Aorta (tissue), 5 donors: ENCODE data around the gene RNASE2. TPM values are rescaled to one million over a fixed set of nuclear protein-coding genes. Genes with fewer than 3 reads are reported as not detected.

Experiments used
- ATAC-seq: fragments of 200-7000 bp; cut with Tn5 transposase; one replicate; pipeline ENCODE4 v1.9.1; 2022; ENCODE audit warnings: moderate library complexity; ENCODE audit not compliant: low FRiP score
- DNase-seq, 2 donors: peaks; one replicate each; pipeline ENCODE4 v3.0.0-alpha.2; 2020
- H3K27ac ChIP-seq, 2 donors: one replicate each; pipeline ENCODE4 v1.5.1; 2013; ENCODE audit warnings: low read length in 2 of 2, mild to moderate bottlenecking in 2 of 2, moderate library complexity in 2 of 2, control low read depth in 1 of 2, inconsistent platforms in 1 of 2, low read depth in 1 of 2
- H3K27me3 ChIP-seq, 2 donors: one replicate each; pipeline ENCODE4 v1.6.1; 2013; ENCODE audit warnings: control low read depth in 1 of 2, low read length in 1 of 2, mild to moderate bottlenecking in 1 of 2, moderate library complexity in 1 of 2; ENCODE audit not compliant: insufficient read depth in 2 of 2, control insufficient read depth in 1 of 2
- H3K36me3 ChIP-seq, 2 donors: one replicate each; pipeline ENCODE4 v1.6.1; 2013; ENCODE audit warnings: control low read depth in 1 of 2, low read length in 1 of 2, mild to moderate bottlenecking in 1 of 2; ENCODE audit not compliant: insufficient read depth in 2 of 2, control insufficient read depth in 1 of 2
- H3K4me1 ChIP-seq, 2 donors: one replicate each; pipeline ENCODE4 v1.6.1; 2013; ENCODE audit warnings: low read length in 2 of 2, control low read depth in 1 of 2, mild to moderate bottlenecking in 1 of 2, moderate library complexity in 1 of 2; ENCODE audit not compliant: insufficient read depth in 2 of 2, control insufficient read depth in 1 of 2
- H3K4me3 ChIP-seq, 2 donors: one replicate each; pipeline ENCODE4 v1.5.1; 2013; ENCODE audit warnings: low read length in 2 of 2, control low read depth in 1 of 2, mild to moderate bottlenecking in 1 of 2
- H3K9me3 ChIP-seq: one replicate; pipeline ENCODE4 v1.6.1; 2013; ENCODE audit warnings: mild to moderate bottlenecking, low read length; ENCODE audit not compliant: control insufficient read depth
- WGBS, 2 donors: extraction: QIAGEN DNeasy Blood & Tissue Kit; methylation state at CpG; one replicate each; pipeline ENCODE4 v1.1.7; 2013; 5-methylcytosine and 5-hydroxymethylcytosine counted together
- intact Hi-C, 2 donors: fragments of 100-400 bp; cut with DNase I; formaldehyde crosslinking; loops; one replicate each; pipeline versions ENCODE4 v1.14.2 to v1.15.0; 2022
- polyA plus RNA-seq, 2 donors: library from polyadenylated mRNA; stranded (reverse); fragments of 200-250 nt; gene quantifications; one replicate each; pipeline ENCODE4 v1.2.3, GENCODE V29; 2013
- total RNA-seq, 2 donors: library from RNA; stranded (reverse); fragmentation: NEBNext Ultra II Directional; extraction: Animal tissue kit (Norgen Biotek cat#: 25700); gene quantifications; one replicate each; pipeline ENCODE4 v1.2.1, GENCODE V29; 2021
- donor health status: healthy with polysubstance abuse.
- donor health status: Bipolar disorder and iron deficiency.
- donor health status: DM: no; HTN: no; CAD: no.
- donor health status: DM: no; HTN: no; CAD: no.
- donor health status: DM: yes; HTN: yes; CAD: no.

The RNASE2 gene
- total and polyA plus RNA-seq, 4 donors: 2.8 to 5.8 (median 3.9) TPM

DNA sequence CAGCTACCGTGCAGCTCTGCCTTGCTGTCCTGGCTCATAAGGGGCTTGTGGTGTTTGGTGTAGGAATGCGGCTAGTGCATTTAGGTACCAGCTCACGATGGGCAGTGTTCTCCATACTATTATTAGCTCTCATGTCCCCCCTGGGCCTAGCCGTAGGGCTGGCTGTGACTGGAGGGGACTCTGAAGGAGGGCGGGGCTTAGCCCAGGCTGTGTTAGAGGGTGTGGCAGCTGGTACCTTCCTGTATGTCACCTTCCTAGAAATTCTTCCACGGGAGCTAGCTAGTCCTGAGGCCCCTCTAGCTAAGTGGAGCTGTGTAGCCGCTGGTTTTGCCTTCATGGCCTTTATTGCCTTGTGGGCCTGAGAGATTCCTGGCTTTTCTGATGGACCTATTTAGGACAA is 45.9 kb downstream of the RNASE2 start:
- 67 to 72% methylated on average over 7 of the region's 7 CpGs for WGBS, 2 donors
- no peaks in the 10 kb centered on the region for H3K4me1 ChIP-seq
- no peaks in the 10 kb centered on the region for H3K9me3 ChIP-seq
- H3K4me3 ChIP-seq: no peak overlapping the region
- no peaks in the 10 kb centered on the region for H3K27me3 ChIP-seq
- intact Hi-C loops: loop anchor here in 1 of 2 donors (5.0 kb wide), 1 partner anchor 41 kb away; the partner anchor contains the start of gene RNASE7
- ATAC-seq: no peak
- DNase-seq: no peak
- H3K36me3 ChIP-seq: peaks cover 0 to 3% of the 10 kb centered on the region in 2 donors
- no peak overlapping the region for H3K27ac ChIP-seq

DNA sequence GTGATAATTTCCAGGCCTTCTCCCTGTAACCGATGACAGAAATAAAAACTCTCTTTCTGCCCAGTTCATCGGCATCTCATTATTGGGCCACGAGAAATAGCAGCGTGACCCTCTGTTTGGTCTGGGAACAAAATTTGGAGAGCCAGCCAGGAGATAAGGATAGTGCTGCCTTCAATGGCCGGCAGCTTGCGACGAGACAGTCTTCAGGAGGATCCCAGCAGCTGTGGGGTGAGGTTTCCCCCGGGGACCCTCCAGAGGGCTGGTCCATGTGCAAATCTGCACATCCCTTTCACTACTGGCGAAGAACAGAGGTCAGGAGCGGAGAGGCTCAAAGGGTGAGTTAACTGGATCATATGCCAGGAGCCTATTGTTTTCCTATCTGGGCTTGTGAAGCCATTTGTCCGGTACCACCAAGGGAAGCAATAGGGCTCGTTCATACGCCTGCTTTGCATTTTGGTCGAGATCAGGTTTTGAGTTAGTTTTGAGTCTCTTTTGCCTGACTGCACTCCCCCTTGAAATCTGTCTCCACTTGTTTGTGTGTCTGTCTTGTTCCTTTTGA is 48.6 kb downstream of the RNASE2 start:
- Histone ChIP-seq H3K4me1 (no peaks in the 10 kb centered on the region), H3K27ac (no peak overlapping the region), H3K27me3 (no peaks in the 10 kb centered on the region), H3K4me3 (no peak overlapping the region), H3K36me3 (no peaks in the 10 kb centered on the region), H3K9me3 (no peaks in the 10 kb centered on the region)
- DNase-seq (no peak), ATAC-seq (no peak)
- intact Hi-C loops: loop anchor here in 1 of 2 donors (5.0 kb wide), 1 partner anchor 38 kb away; the partner anchor contains the start of gene RNASE7
- 78 to 81% methylated on average over 13 to 14 of the region's 14 CpGs for WGBS, 2 donors

Other genes starting within 250 kb of the RNASE2 start
- not detected for gene EDDM3A, start 209.6 kb upstream of the RNASE2 start, total RNA-seq
- not detected for gene EDDM3A, start 209.6 kb upstream of the RNASE2 start, polyA plus RNA-seq
- gene EDDM3B, start 187.1 kb upstream of the RNASE2 start, total RNA-seq: not detected
- not detected for gene EDDM3B, start 187.1 kb upstream of the RNASE2 start, polyA plus RNA-seq
- 10 to 100 TPM; 14.8 to 18.8 TPM for gene RNASE6, start 174.2 kb upstream of the RNASE2 start, total RNA-seq
- gene RNASE6, start 174.2 kb upstream of the RNASE2 start, polyA plus RNA-seq: 10 to 100 TPM in 1 of 2 donors, 1 to 10 TPM in 1; 4.8 to 21.8 TPM
- gene RNASE1, start 152.6 kb upstream of the RNASE2 start, total RNA-seq: 100 to 1,000 TPM; 264 to 499 TPM
- 100 to 1,000 TPM in 1 of 2 donors, 10 to 100 TPM in 1; 86.4 to 312 TPM for gene RNASE1, start 152.6 kb upstream of the RNASE2 start, polyA plus RNA-seq
- under 1 TPM in 1 of 2 donors, not detected in 1; 0.57 TPM for gene RNASE3, start 64.1 kb upstream of the RNASE2 start, total RNA-seq
- gene RNASE3, start 64.1 kb upstream of the RNASE2 start, polyA plus RNA-seq: not detected
- 10 to 100 TPM; 33.5 to 57.0 TPM for gene METTL17, start 34.5 kb downstream of the RNASE2 start, total RNA-seq
- 10 to 100 TPM; 20.0 to 88.6 TPM for gene METTL17, start 34.5 kb downstream of the RNASE2 start, polyA plus RNA-seq
- gene SLC39A2, start 43.8 kb downstream of the RNASE2 start, total RNA-seq: not detected
- gene SLC39A2, start 43.8 kb downstream of the RNASE2 start, polyA plus RNA-seq: not detected
- 100 to 1,000 TPM in 1 of 2 donors, 10 to 100 TPM in 1; 68.7 to 107 TPM for gene NDRG2, start 69.6 kb downstream of the RNASE2 start, total RNA-seq
- gene NDRG2, start 69.6 kb downstream of the RNASE2 start, polyA plus RNA-seq: 100 to 1,000 TPM in 1 of 2 donors, 10 to 100 TPM in 1; 83.6 to 196 TPM
- gene TPPP2, start 74.7 kb downstream of the RNASE2 start, total RNA-seq: not detected
- not detected for gene TPPP2, start 74.7 kb downstream of the RNASE2 start, polyA plus RNA-seq
- gene RNASE13, start 79.3 kb downstream of the RNASE2 start, total RNA-seq: not detected
- under 1 TPM in 1 of 2 donors, not detected in 1; 0.18 TPM for gene RNASE13, start 79.3 kb downstream of the RNASE2 start, polyA plus RNA-seq
- not detected for gene RNASE7, start 86.9 kb downstream of the RNASE2 start, total RNA-seq
- gene RNASE7, start 86.9 kb downstream of the RNASE2 start, polyA plus RNA-seq: not detected
- gene RNASE8, start 102.3 kb downstream of the RNASE2 start, total RNA-seq: not detected
- gene RNASE8, start 102.3 kb downstream of the RNASE2 start, polyA plus RNA-seq: under 1 TPM in 1 of 2 donors, not detected in 1; 1.00 TPM
- gene ARHGEF40, start 114.8 kb downstream of the RNASE2 start, total RNA-seq: 10 to 100 TPM; 40.5 to 68.3 TPM
- gene ARHGEF40, start 114.8 kb downstream of the RNASE2 start, polyA plus RNA-seq: 10 to 100 TPM in 1 of 2 donors, 1 to 10 TPM in 1; 5.4 to 24.3 TPM
- gene ZNF219, start 143.2 kb downstream of the RNASE2 start, total RNA-seq: 10 to 100 TPM; 33.0 to 41.3 TPM
- gene ZNF219, start 143.2 kb downstream of the RNASE2 start, polyA plus RNA-seq: 10 to 100 TPM; 24.5 to 39.4 TPM
- not detected for gene TMEM253, start 145.6 kb downstream of the RNASE2 start, total RNA-seq
- 1 to 10 TPM in 1 of 2 donors, under 1 TPM in 1; 0.64 to 6.4 TPM for gene TMEM253, start 145.6 kb downstream of the RNASE2 start, polyA plus RNA-seq
- gene OR5AU1, start 200.6 kb downstream of the RNASE2 start, total RNA-seq: not detected
- gene OR5AU1, start 200.6 kb downstream of the RNASE2 start, polyA plus RNA-seq: not detected